ENCODE results near the gene NAXE. TPM values are rescaled to one million over a fixed set of nuclear protein-coding genes. Genes with fewer than 3 reads are reported as not detected.

The NAXE gene
- total RNA-seq, 1 donor from 2014 or later = 102 TPM

DNA sequence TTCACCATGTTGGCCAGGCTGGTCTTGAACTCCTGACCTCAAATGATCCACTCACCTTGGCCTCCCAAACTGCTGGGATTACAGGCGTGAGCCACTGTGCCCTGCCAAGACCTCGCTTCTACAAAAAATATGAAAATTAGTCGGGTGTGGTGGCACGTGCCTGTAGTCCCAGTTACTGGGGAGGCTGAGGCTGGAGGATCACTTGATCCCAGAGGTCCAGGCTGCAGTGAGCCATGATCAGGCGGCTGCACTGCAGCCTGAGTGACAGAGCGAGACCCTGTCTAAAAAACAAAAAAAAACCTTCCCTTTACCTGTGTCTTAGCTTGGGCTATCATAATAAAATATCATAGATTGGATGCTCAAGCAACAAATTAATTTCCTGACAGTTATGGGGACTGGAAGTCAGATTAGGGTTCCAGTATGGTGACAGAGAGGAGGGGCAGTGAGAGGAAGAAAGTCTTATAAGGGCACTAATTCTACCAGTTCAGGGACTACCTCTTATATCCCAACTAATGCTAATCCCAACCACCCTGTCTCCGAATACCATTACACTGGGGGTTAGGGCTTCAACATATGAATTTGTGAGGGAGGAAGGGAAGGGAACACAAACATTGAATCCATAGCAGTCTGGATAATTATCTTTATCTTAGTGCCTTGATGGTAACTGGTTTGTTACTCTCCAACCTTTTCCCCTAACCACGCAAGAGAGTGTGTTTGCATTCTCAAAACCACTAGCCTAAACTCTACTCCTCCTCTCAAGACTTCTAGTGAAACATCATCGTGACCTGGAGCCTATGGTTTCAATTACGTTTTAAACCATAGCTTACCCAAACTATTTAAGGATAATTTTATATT is 1.0 kb upstream of the NAXE start:
- H3K4me1 ChIP-seq = peaks cover 21% of the 10 kb centered on the region
- peak overlapping the region; percentile 90 for H3K4me3 ChIP-seq
- intact Hi-C loops (cut with micrococcal nuclease) = no loop called here
- no peak for DNase-seq
- H3K36me3 ChIP-seq = peaks cover 27% of the 10 kb centered on the region
- no peaks in the 10 kb centered on the region for H3K27me3 ChIP-seq (ENCODE audit: low read depth)
- H3K27ac ChIP-seq (replicated peaks) = peak overlapping the region; percentile 91
- TF ChIP-seq, protein P1, sequence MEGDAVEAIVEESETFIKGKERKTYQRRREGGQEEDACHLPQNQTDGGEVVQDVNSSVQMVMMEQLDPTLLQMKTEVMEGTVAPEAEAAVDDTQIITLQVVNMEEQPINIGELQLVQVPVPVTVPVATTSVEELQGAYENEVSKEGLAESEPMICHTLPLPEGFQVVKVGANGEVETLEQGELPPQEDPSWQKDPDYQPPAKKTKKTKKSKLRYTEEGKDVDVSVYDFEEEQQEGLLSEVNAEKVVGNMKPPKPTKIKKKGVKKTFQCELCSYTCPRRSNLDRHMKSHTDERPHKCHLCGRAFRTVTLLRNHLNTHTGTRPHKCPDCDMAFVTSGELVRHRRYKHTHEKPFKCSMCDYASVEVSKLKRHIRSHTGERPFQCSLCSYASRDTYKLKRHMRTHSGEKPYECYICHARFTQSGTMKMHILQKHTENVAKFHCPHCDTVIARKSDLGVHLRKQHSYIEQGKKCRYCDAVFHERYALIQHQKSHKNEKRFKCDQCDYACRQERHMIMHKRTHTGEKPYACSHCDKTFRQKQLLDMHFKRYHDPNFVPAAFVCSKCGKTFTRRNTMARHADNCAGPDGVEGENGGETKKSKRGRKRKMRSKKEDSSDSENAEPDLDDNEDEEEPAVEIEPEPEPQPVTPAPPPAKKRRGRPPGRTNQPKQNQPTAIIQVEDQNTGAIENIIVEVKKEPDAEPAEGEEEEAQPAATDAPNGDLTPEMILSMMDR (IDR thresholded peaks at IDR 0.05; ENCODE audit: borderline replicate concordance) = no peak
- H3K9me3 ChIP-seq (replicated peaks) = no peaks in the 10 kb centered on the region

- Histone ChIP-seq H3K4me3 (peak overlapping the region; percentile 90), H3K36me3 (peaks cover 32% of the 10 kb centered on the region), H3K27ac (replicated peaks) (peak overlapping the region; percentile 91), H3K4me1 (peaks cover 21% of the 10 kb centered on the region), H3K27me3 (ENCODE audit: low read depth) (no peaks in the 10 kb centered on the region), H3K9me3 (replicated peaks) (no peaks in the 10 kb centered on the region)
- TF ChIP-seq, protein P1 (IDR thresholded peaks at IDR 0.05; ENCODE audit: borderline replicate concordance) = no peak
- intact Hi-C loops (cut with micrococcal nuclease) = no loop called here
- no peak for DNase-seq
These were observed 470 bp upstream of the NAXE start for GRCh38 chr1:156591181-156591431.

GRCh38 chr1:156592158-156592909 is 758 bp downstream of the NAXE start:
- no peak for DNase-seq
- Histone ChIP-seq H3K9me3 (replicated peaks) (no peaks in the 10 kb centered on the region), H3K27me3 (ENCODE audit: low read depth) (no peaks in the 10 kb centered on the region), H3K27ac (replicated peaks) (peak overlapping the region; percentile 91), H3K36me3 (peaks cover 41% of the 10 kb centered on the region), H3K4me1 (peaks cover 21% of the 10 kb centered on the region), H3K4me3 (peak overlapping the region; percentile 90)
- intact Hi-C loops (cut with micrococcal nuclease) = no loop called here
- TF ChIP-seq, protein P1 (IDR thresholded peaks at IDR 0.05; ENCODE audit: borderline replicate concordance) = no peak

GRCh38 chr1:156592910-156593660 is 1.5 kb downstream of the NAXE start:
- no peaks in the 10 kb centered on the region for H3K27me3 ChIP-seq (ENCODE audit: low read depth)
- no peak for DNase-seq
- H3K9me3 ChIP-seq (replicated peaks) = no peaks in the 10 kb centered on the region
- peaks cover 49% of the 10 kb centered on the region for H3K36me3 ChIP-seq
- peaks cover 21% of the 10 kb centered on the region for H3K4me1 ChIP-seq
- intact Hi-C loops (cut with micrococcal nuclease) = no loop called here
- TF ChIP-seq, protein P1 (IDR thresholded peaks at IDR 0.05; ENCODE audit: borderline replicate concordance) = no peak
- H3K27ac ChIP-seq (replicated peaks) = peak overlapping the region; percentile 91
- no peak overlapping the region for H3K4me3 ChIP-seq

- H3K36me3 ChIP-seq = peaks cover 53% of the 10 kb centered on the region
- TF ChIP-seq, protein P1 (IDR thresholded peaks at IDR 0.05; ENCODE audit: borderline replicate concordance) = no peak
- peaks cover 21% of the 10 kb centered on the region for H3K4me1 ChIP-seq
- no peaks in the 10 kb centered on the region for H3K9me3 ChIP-seq (replicated peaks)
- H3K4me3 ChIP-seq = no peak overlapping the region
- DNase-seq = no peak
- no peak overlapping the region for H3K27ac ChIP-seq (replicated peaks)
- H3K27me3 ChIP-seq (ENCODE audit: low read depth) = no peaks in the 10 kb centered on the region
- intact Hi-C loops (cut with micrococcal nuclease) = no loop called here
These were observed 2.0 kb downstream of the NAXE start for GRCh38 chr1:156593661-156593989.

Measured in left ventricle myocardium inferior (tissue), 1 donor.